IPS-NIHi11 (cell line): ENCODE results near the gene FCMR.

Experiments used
- DNase-seq: peaks from one replicate; pipeline ENCODE4 v3.0.0; 2012; ENCODE audit warnings: mixed read lengths, low spot score

The FCMR gene

GRCh38 chr1:206923009-206923960 is 1.5 kb upstream of the FCMR start:
- DNase-seq: no peak

GRCh38 chr1:206922524-206922923 is 783 bp upstream of the FCMR start:
- DNase-seq: no peak

- no peak for DNase-seq
Observed at GRCh38 chr1:206918076-206918475, 3.7 kb downstream of the FCMR start.

GRCh38 chr1:206916000-206916709 is 5.6 kb downstream of the FCMR start:
- no peak for DNase-seq

- no peak for DNase-seq
Observed at GRCh38 chr1:206915030-206915735, 6.6 kb downstream of the FCMR start.

GRCh38 chr1:206913766-206914537 is 7.8 kb downstream of the FCMR start:
- no peak for DNase-seq

GRCh38 chr1:206912445-206913095 is 9.2 kb downstream of the FCMR start:
- DNase-seq: peak; percentile 83

DNA sequence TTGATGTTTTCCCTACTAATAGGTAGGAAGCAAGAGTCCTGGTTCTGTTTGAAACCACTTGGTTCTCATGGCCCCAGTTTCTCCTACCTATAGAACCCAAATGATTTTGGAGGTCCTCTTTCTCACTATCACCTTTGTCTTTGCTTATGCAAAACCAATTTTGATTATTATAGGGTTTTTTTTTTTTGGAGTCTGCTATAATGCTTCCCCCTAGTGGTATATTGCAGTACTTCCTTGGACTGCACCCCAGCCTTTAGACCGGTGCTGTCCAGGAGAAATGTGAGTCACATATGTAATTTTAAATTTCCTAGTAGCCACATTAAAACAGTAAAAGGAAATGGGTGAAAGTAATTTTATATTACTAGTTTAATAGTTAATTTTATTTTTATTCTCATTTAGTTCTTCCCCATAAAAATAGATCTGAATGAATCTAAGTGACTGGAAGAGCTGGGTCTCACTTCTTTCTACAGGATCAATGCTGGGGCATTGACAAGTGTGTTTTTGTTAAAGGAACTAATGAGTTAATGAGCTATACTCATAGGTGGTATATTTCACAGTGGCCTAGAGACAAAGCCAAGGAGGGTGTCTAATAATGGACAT is 10.6 kb downstream of the FCMR start:
- peak; percentile 55 for DNase-seq

DNA sequence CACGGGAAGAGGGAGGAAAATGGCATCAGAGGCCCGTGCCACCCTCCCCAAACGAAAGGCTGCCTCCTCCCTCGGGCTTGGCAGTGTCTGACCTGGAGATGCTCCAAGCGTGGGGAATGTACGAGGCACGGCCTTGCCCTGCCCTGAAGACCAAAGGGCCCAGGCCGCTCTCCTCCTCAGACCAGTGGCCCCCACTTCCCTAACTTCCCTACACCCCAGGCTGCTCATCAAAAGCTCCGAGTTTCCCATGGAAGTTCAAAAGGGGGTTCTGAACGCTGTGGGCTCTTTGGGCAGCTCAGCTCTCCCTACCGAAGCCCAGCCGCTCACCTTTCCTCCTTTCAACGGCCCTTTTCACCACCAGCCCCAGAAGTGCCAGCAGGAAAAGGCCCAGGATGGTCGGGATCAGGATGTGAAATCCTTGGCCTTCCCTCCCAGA is 11.8 kb downstream of the FCMR start:
- DNase-seq: peak; percentile 26

DNA sequence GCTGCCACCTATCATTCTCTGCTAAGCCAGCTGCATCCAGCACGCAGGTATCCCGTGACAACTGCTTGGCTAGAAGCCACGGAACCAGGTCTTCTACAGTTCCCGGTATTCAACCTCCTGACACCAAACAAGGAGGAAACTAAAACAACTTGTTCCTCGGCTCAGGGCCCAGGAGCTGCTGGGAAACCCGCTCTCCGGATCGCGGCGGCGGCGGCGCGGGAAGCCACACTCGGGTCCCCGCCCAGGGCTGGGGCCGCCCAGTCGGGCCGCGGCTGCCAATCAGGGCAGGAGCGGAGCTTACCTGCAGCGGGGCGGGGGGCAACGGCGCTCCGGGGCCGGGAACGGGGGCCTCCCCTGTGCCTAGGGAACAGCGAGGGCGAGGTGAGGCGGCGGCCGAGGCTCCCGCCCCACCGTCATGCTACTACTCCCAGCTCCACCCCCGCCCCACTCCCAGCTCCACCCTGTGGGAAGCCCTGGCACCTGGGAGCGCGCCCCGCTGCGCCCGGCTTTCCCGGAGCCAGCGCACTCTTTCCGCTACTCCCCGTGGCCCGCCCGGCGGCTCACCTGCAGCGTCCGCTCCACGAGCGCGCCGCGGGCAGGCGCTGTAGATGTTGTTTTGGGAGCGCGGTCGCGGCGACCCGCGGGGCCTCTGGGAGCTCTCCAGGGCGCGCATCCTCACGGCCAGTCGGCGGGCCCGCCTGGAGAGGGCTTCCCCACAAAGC is 12.4 kb downstream of the FCMR start:
- DNase-seq: peak; percentile 87

- DNase-seq: no peak
Observed at GRCh38 chr1:206908038-206908437, 13.7 kb downstream of the FCMR start.

GRCh38 chr1:206907304-206907991 is 14.3 kb downstream of the FCMR start:
- peak; percentile 44 for DNase-seq

DNA sequence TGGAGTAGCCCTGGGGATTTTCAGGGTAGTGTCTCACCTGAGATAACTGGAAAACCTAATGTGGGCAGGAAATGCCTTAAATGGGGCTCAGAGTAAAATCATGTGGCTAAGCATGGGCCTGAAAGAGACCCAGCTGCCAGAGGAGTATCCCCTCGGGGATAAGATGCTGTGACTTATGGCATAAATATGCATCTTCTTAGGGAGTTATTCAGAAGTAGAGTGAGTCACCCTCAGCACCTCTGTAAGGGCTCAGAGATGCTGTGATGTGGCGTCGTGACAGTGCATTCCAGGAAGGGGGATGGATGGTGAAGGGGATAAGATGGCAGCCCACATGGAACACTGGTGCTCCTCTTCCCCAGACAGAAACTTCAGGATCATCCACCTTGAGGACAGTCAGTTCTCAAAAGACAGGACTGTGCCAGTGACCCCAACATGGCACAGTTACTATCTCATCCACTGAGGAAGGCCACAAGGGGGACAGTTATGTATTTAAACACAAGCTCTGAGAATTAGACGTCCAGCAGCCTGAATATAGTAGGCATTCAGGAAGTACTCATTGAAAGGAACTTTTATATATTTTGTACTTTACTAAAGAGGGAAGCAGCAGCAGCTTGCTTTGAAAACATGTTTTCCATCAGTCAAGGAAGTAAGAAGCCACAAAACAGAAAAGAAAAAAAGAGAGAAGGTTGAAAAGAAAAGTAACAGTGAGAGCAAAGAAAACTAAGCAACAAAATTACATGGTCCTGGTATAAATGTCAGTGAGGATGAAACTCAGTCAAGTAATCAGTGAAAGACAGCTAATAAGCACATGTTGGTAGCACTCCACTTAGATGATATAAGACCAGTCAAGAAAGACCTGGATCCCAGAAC is 16.2 kb downstream of the FCMR start:
- DNase-seq: no peak

- no peak for DNase-seq
Observed at GRCh38 chr1:206904423-206905142, 17.2 kb downstream of the FCMR start.

DNA sequence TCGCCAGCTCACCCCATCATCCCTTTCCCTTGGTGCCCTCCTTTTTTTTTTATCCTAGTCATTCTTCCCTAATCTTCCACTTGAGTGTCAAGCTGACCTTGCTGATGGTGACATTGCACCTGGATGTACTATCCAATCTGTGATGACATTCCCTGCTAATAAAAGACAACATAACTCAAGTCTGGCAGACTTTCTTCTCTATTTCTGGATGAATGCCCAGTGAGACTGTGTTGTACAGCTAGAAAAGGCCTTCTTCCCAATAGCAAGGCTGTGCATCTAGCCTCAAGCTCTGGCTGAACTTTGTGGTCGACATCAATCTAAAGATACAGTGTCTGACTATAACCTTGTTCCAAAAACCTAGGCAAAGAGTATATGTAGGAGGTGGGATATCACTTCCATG is 18.1 kb downstream of the FCMR start:
- no peak for DNase-seq

DNA sequence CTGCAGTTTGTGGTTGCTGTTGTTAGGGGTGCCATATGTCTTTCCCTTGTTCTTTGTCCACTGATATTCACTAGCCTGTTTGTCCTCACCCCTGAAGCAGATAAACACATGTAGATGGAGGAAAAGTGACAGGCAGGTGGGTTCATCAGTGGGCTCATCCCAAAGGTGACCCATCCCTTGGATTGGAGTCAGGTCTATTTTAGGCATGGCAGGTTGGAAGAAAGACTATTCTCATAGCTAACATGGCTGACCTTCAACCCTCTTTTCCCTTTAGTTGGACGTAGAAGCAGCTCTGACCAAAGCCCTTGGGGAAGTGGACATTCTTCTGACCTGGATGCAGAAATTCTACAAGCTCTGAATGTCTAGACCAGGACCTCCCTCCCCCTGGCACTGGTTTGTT is 19.0 kb downstream of the FCMR start:
- no peak for DNase-seq

- no peak for DNase-seq
Observed at GRCh38 chr1:206901944-206902343, 19.8 kb downstream of the FCMR start.

GRCh38 chr1:206900149-206900548 is 21.6 kb downstream of the FCMR start:
- no peak for DNase-seq
